GM12878 (cell line): ENCODE results near the gene TSGA10. TPM values are rescaled to one million over a fixed set of nuclear protein-coding genes. Genes with fewer than 3 reads are reported as not detected.
A peak's percentile ranks its signal among the peaks of the same experiment; 100 is the strongest.

Experiments
- ATAC-seq: fragments of 200-7000 bp; cut with Tn5 transposase; 3 replicates; pipeline ENCODE4 v1.9.1; 2020; ENCODE audit warnings: mild to moderate bottlenecking, moderate library complexity
- BruUV-seq: library from RNA; stranded (reverse); fragments of 400-500 nt; replicated peaks from 2 replicates; lab custom pipeline; 2021; lab: Mats Ljungman, UMichigan
- CTCF ChIA-PET: fragments of 300-600 bp; sonication (Branson Sonifier 250); formaldehyde crosslinking; extraction: SDS; loops from one replicate; lab custom pipeline; 2021; ENCODE audit warnings: inconsistent platforms; lab: Yijun Ruan, JAX
- POLR2A ChIA-PET: fragments of 350-600 bp; formaldehyde crosslinking; extraction: SDS; loops from one replicate; lab custom pipeline; 2021; ENCODE audit warnings: inconsistent platforms; lab: Charles Lee
- RAD21 ChIA-PET: fragments of 300-600 bp; sonication (Branson Sonifier 250); formaldehyde crosslinking; loops from one replicate; lab custom pipeline; 2023; ENCODE audit warnings: antibody characterized with exemption; ENCODE audit not compliant: unreplicated experiment; lab: Charles Lee
- SMC1A ChIA-PET: fragments of 300-600 bp; sonication (Branson Sonifier 250); formaldehyde crosslinking; loops from one replicate; lab custom pipeline; 2023; ENCODE audit not compliant: unreplicated experiment, uncharacterized antibody; lab: Charles Lee
- DNase-seq: peaks from one replicate; pipeline ENCODE4 v3.0.0-alpha.2; 2011; ENCODE audit warnings: low read depth, low spot score
- FAIRE-seq: peaks from 3 replicates; lab custom pipeline; 2011; peaks lifted over from hg19 to GRCh38; lab: Jason Lieb, UNC
- H2AFZ ChIP-seq: 2 replicates; pipeline ENCODE4 v1.6.0; 2011; ENCODE audit warnings: low read depth, low read length, control low read depth; ENCODE audit not compliant: control insufficient read depth
- H3K27ac ChIP-seq: 2 replicates; pipeline ENCODE4 v1.5.1; 2011; ENCODE audit warnings: control low read depth; ENCODE audit not compliant: control insufficient read depth, insufficient read depth
- H3K27me3 ChIP-seq, 2 experiments: replicated peaks in 1 of 2; 2 replicates each; pipeline versions ENCODE4 v1.6.0 to v1.6.1; 2011; ENCODE audit warnings: low read length in 1 of 2; ENCODE audit not compliant: control insufficient read depth in 2 of 2, insufficient read depth in 2 of 2
- H3K36me3 ChIP-seq, 2 experiments: 2 replicates each; pipeline ENCODE4 v1.5.1; 2011; ENCODE audit warnings: low read length in 1 of 2; ENCODE audit not compliant: control insufficient read depth in 2 of 2, insufficient read depth in 2 of 2
- H3K4me1 ChIP-seq: 2 replicates; pipeline ENCODE4 v1.6.1; 2011; ENCODE audit warnings: mild to moderate bottlenecking, low read length, moderate library complexity, mixed read lengths; ENCODE audit not compliant: control insufficient read depth, insufficient read depth
- H3K4me2 ChIP-seq: 2 replicates; pipeline ENCODE4 v1.6.0; 2011; ENCODE audit warnings: control low read depth; ENCODE audit not compliant: control insufficient read depth, insufficient read depth
- H3K4me3 ChIP-seq: fragments of 200-600 bp; sonication (generic); 2 replicates; pipeline ENCODE4 v1.5.1; 2016
- H3K79me2 ChIP-seq: 2 replicates; pipeline ENCODE4 v1.6.0; 2011; ENCODE audit warnings: low read length; ENCODE audit not compliant: control insufficient read depth, insufficient read depth
- H3K9ac ChIP-seq: 2 replicates; pipeline ENCODE4 v1.8.0; 2011; ENCODE audit warnings: low read length, control low read depth, mixed read lengths; ENCODE audit not compliant: control insufficient read depth, insufficient read depth
- H3K9me3 ChIP-seq: replicated peaks from 3 replicates; pipeline ENCODE4 v1.5.1; 2011; ENCODE audit warnings: mild to moderate bottlenecking, low read length; ENCODE audit not compliant: control insufficient read depth, insufficient read depth
- H4K20me1 ChIP-seq: 2 replicates; pipeline ENCODE4 v1.6.0; 2011; ENCODE audit not compliant: control insufficient read depth, insufficient read depth
- ATF7 ChIP-seq: fragments of 450-650 bp; IDR thresholded peaks from 2 replicates; pipeline ENCODE4 v1.6.1; 2016; ENCODE audit warnings: low read depth, mild to moderate bottlenecking
- CEBPB ChIP-seq, 2 experiments: fragments of 150-350 bp in 1 of 2; IDR thresholded peaks; 2 replicates each; pipeline ENCODE4 v1.6.1; 2012 to 2014; ENCODE audit warnings: low read depth in 2 of 2, low read length in 2 of 2, borderline replicate concordance in 1 of 2, inconsistent platforms in 1 of 2
- CREB1 ChIP-seq: IDR thresholded peaks from 2 replicates; pipeline ENCODE4 v1.6.1; 2012; ENCODE audit warnings: low read depth, mild to moderate bottlenecking, inconsistent platforms
- EP300 ChIP-seq, 2 experiments: fragments of 150-350 bp in 1 of 2; IDR thresholded peaks; 2 replicates each; pipeline ENCODE4 v1.6.1; 2011 to 2012; ENCODE audit warnings: low read depth in 2 of 2, low read length in 2 of 2, borderline replicate concordance in 1 of 2, improper control_type of control experiment in 1 of 2, inconsistent platforms in 1 of 2; ENCODE audit not compliant: control insufficient read depth in 1 of 2
- NR2C1 ChIP-seq: fragments of 450-650 bp; IDR thresholded peaks from 2 replicates; pipeline ENCODE4 v1.6.1; 2017; ENCODE audit warnings: antibody characterized with exemption, mild to moderate bottlenecking, moderate library complexity
- REST ChIP-seq: IDR thresholded peaks from 2 replicates; pipeline ENCODE4 v1.6.1; 2012; ENCODE audit warnings: mild to moderate bottlenecking, low read depth, low read length
- TCF3 ChIP-seq: IDR thresholded peaks from 2 replicates; pipeline ENCODE4 v1.6.1; 2012; ENCODE audit warnings: low read depth, mild to moderate bottlenecking, low read length, borderline replicate concordance; ENCODE audit not compliant: insufficient read depth
- ZNF217 ChIP-seq: fragments of 450-650 bp; IDR thresholded peaks from 2 replicates; pipeline ENCODE4 v1.6.1; 2017; ENCODE audit warnings: antibody characterized with exemption, mild to moderate bottlenecking
- WGBS: methylation state at CpG from one replicate; pipeline ENCODE4 v1.1.6; 2016; ENCODE audit warnings: low lambda C conversion rate; ENCODE audit not compliant: insufficient replicate concordance, insufficient coverage; ENCODE audit errors: missing lambda C conversion rate; 5-methylcytosine and 5-hydroxymethylcytosine counted together
- in situ Hi-C: fragments of 300-500 bp; cut with MboI; formaldehyde crosslinking; loops from 9 replicates; pipeline ENCODE4 v1.14.3; 2018; ENCODE audit warnings: mixed read lengths
- intact Hi-C: fragments of 100-400 bp; cut with micrococcal nuclease; formaldehyde crosslinking; loops from one replicate; pipeline ENCODE4 v1.14.2; 2022; ENCODE audit not compliant: unreplicated experiment
- polyA plus RNA-seq, 11 experiments: library from polyadenylated mRNA; depleted of rRNA in 4 of 11; unstranded in 6 of 11; stranded (reverse) in 5 of 11; fragments of >200 nt; fragmentation: Nextera tagmentation in 4 of 11; fragmentation: Illumina TruSeq in 1 of 11; extraction: Ambion mirVana in 4 of 11; extraction: Trizol in 1 of 11; gene quantifications; 1 replicate in 1 of 11; 2 replicates in 10 of 11; pipeline versions ENCODE4 v1.2.1 to v1.2.3, GENCODE V29; 2011 to 2016; ENCODE audit warnings: inconsistent platforms in 2 of 11, missing spikeins in 2 of 11, low read depth in 1 of 11
- total RNA-seq, 4 experiments: library from RNA; depleted of rRNA in 3 of 4; stranded (reverse); fragments of >200 nt in 3 of 4; fragmentation: Illumina TruSeq in 1 of 4; extraction: Trizol in 1 of 4; gene quantifications; 2 replicates each; pipeline versions ENCODE4 v1.2.1 to v1.2.3, GENCODE V29; 2013 to 2021
- TF ChIP-seq, protein P1 (sequence below): IDR thresholded peaks from 2 replicates; pipeline ENCODE4 v1.6.1; 2011; ENCODE audit warnings: low read depth, mild to moderate bottlenecking, low read length, moderate library complexity, borderline replicate concordance; ENCODE audit errors: extremely low read depth
- TF ChIP-seq, protein P2 (sequence below): fragments of 150-350 bp; IDR thresholded peaks from 2 replicates; pipeline ENCODE4 v1.6.1; 2016; ENCODE audit warnings: low read depth, low read length

Gene TSGA10
- total and polyA plus RNA-seq, 10 of the 15 experiments (the other 5 are each of a cell fraction or from before 2014, with no cell fraction given), result 5.3 to 13.5 (median 8.6) TPM

DNA sequence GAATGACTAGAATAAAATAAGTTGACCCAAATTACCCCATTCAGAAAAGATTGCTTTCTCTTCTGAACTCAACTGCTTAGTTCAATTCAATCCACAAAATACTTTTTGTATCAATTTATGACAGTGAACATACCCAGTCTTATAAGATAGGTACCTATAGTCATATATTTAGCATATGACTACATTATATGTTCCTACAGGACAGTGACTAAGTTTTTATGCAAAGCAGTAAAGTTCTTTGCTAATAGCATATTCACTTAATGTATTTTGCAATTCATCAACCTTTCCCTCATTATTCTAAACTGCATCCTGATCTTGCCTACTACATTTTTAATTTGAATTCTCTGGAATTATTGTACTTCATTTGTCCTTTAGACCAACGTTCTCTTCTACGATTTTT lies 43.5 kb downstream of the TSGA10 start:
- H3K79me2 ChIP-seq, result no peaks in the 10 kb centered on the region
- ChIA-PET CTCF (no interaction called here), POLR2A (no interaction called here)
- no peak overlapping the region for H2AFZ ChIP-seq
- intact Hi-C loops, result no loop called here
- DNase-seq (no peak), ATAC-seq (no peak)
- H3K27ac ChIP-seq, result no peak overlapping the region
- no peak overlapping the region for H3K4me3 ChIP-seq
- in situ Hi-C loops, result no loop called here
- BruUV-seq, result no TSS peak
- H3K9ac ChIP-seq, result no peak overlapping the region
- no peak for TF ChIP-seq CEBPB (IDR thresholded peaks at IDR 0.05; ENCODE audit: borderline replicate concordance in 1 of 2, low read depth in 2 of 2, low read length in 2 of 2)
- TF ChIP-seq NR2C1, result no peak
- TF ChIP-seq, all 136 proteins: peak for 0
- 91% methylated on average over 2 of the region's 2 CpGs for WGBS
- FAIRE-seq, result no peak
- ChIA-PET RAD21 (no interaction called here), SMC1A (no interaction called here)
- H3K9me3 ChIP-seq, result no peaks in the 10 kb centered on the region
- H3K4me2 ChIP-seq, result no peak overlapping the region
- H3K27me3 ChIP-seq, result no peaks in the 10 kb centered on the region
- no peaks in the 10 kb centered on the region for H3K4me1 ChIP-seq
- H3K36me3 ChIP-seq, result no peaks in the 10 kb centered on the region
- H4K20me1 ChIP-seq, result no peaks in the 10 kb centered on the region

GRCh38 chr2:99106913-99107312 lies 47.8 kb downstream of the TSGA10 start:
- ChIA-PET SMC1A (no interaction called here), RAD21 (no interaction called here), CTCF (interaction anchor here (1.4 kb wide), 1 partner anchor 25 kb away, joined by 3 read pairs; no protein-coding TSS in a partner anchor), POLR2A (no interaction called here)
- ATAC-seq (no peak), FAIRE-seq (peak; percentile 52), DNase-seq (no peak)
- in situ Hi-C loops (no loop called here), intact Hi-C loops (no loop called here)
- no peak overlapping the region for H3K4me3 ChIP-seq
- no peaks in the 10 kb centered on the region for H3K27me3 ChIP-seq
- H2AFZ ChIP-seq, result no peak overlapping the region
- H3K9me3 ChIP-seq, result no peaks in the 10 kb centered on the region
- no peaks in the 10 kb centered on the region for H4K20me1 ChIP-seq
- H3K4me2 ChIP-seq, result no peak overlapping the region
- no peaks in the 10 kb centered on the region for H3K79me2 ChIP-seq
- no peaks in the 10 kb centered on the region for H3K36me3 ChIP-seq
- H3K9ac ChIP-seq, result no peak overlapping the region
- no peaks in the 10 kb centered on the region for H3K4me1 ChIP-seq
- WGBS, result 75% methylated on average over 2 of the region's 2 CpGs
- no TSS peak for BruUV-seq
- no peak overlapping the region for H3K27ac ChIP-seq
- TF ChIP-seq, protein P1, sequence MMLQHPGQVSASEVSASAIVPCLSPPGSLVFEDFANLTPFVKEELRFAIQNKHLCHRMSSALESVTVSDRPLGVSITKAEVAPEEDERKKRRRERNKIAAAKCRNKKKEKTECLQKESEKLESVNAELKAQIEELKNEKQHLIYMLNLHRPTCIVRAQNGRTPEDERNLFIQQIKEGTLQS, result no peak
- TF ChIP-seq, protein P2, sequence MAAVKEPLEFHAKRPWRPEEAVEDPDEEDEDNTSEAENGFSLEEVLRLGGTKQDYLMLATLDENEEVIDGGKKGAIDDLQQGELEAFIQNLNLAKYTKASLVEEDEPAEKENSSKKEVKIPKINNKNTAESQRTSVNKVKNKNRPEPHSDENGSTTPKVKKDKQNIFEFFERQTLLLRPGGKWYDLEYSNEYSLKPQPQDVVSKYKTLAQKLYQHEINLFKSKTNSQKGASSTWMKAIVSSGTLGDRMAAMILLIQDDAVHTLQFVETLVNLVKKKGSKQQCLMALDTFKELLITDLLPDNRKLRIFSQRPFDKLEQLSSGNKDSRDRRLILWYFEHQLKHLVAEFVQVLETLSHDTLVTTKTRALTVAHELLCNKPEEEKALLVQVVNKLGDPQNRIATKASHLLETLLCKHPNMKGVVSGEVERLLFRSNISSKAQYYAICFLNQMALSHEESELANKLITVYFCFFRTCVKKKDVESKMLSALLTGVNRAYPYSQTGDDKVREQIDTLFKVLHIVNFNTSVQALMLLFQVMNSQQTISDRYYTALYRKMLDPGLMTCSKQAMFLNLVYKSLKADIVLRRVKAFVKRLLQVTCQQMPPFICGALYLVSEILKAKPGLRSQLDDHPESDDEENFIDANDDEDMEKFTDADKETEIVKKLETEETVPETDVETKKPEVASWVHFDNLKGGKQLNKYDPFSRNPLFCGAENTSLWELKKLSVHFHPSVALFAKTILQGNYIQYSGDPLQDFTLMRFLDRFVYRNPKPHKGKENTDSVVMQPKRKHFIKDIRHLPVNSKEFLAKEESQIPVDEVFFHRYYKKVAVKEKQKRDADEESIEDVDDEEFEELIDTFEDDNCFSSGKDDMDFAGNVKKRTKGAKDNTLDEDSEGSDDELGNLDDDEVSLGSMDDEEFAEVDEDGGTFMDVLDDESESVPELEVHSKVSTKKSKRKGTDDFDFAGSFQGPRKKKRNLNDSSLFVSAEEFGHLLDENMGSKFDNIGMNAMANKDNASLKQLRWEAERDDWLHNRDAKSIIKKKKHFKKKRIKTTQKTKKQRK, result no peak
- no peak for TF ChIP-seq ATF7
- TF ChIP-seq ZNF217, result no peak
- TF ChIP-seq REST, result no peak
- TF ChIP-seq CREB1, result no peak
- TF ChIP-seq TCF3, result no peak
- no peak for TF ChIP-seq EP300 (IDR thresholded peaks at IDR 0.05; ENCODE audit: borderline replicate concordance in 1 of 2, control insufficient read depth in 1 of 2, low read depth in 2 of 2, low read length in 2 of 2)
